ENCODE results near the gene SMIM1.

Gene SMIM1

GRCh38 chr1:3817821-3818597, 45.5 kb downstream of the SMIM1 start:
- DNase-seq (ENCODE audit: low read depth in 2 of 2, low spot score in 1 of 2) = no peak

- no peak for DNase-seq (ENCODE audit: low read depth in 2 of 2, low spot score in 1 of 2)
Measured at GRCh38 chr1:3819771-3820200, 47.2 kb downstream of the SMIM1 start.

DNA sequence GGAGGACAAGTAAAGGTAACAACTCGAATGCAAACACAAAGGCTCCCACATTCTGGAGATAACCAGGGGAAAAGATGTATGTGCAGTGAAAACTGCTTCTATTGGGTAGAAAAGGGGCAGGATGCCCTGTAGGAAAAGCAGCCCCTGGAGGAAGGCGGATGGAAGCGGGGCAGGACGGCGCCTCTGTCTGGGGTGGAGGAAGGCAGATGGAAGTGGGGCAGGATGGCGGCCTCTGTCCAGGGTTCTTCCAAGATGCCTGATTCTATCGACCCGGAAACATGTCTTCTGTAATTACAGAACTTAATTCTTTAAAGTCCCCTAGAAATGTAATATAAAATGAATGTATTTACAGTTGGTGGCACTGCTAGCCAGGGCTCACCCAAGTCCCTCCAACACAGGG, 47.8 kb downstream of the SMIM1 start:
- no peak for DNase-seq (ENCODE audit: low read depth in 2 of 2, low spot score in 1 of 2)

GRCh38 chr1:3821004-3821403, 48.5 kb downstream of the SMIM1 start:
- no peak for DNase-seq (ENCODE audit: low read depth in 2 of 2, low spot score in 1 of 2)

DNA sequence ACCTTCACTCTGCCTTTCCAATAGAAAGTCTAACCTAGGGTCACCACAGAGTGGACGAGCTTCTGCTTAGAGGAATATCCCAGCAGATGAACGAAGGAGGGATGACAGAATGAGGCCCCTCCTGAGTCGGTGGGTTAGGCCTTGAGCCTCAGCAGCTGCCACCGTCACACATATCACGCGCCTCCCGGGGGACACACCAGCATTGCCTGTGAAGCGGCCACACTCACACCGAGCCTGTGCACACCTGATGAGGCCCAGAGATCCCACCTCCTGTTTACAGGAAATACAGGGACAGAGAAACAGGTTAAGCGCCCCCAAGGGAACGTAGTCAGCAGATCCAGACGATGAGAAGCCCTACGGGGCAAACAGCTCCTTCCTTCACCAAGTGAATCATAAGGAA, 48.9 kb downstream of the SMIM1 start:
- DNase-seq (ENCODE audit: low read depth in 2 of 2, low spot score in 1 of 2) = no peak

GRCh38 chr1:3821908-3822307, 49.4 kb downstream of the SMIM1 start:
- no peak for DNase-seq (ENCODE audit: low read depth in 2 of 2, low spot score in 1 of 2)

DNA sequence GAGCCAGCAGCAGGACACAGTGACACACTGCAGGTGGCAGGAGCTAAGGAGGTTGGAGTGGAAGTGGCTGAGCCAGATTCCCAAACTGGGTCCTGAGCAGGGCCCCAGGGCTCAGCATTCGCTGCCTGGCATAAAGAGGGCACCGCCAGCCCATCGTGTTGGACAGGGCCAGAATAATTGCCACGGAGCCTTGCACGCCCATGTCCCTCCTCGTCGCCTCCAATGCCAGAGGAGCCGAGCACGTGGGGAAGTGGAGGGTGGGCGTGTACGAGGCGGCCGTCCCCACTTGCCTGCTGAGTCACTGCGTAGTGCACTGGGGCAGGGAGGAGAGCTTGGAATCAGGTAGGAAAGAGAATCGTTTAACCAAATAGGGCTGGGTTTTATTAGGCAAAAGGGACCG, 49.9 kb downstream of the SMIM1 start:
- no peak for DNase-seq (ENCODE audit: low read depth in 2 of 2, low spot score in 1 of 2)

GRCh38 chr1:3824650-3825049, 52.1 kb downstream of the SMIM1 start:
- no peak for DNase-seq (ENCODE audit: low read depth in 2 of 2, low spot score in 1 of 2)

DNA sequence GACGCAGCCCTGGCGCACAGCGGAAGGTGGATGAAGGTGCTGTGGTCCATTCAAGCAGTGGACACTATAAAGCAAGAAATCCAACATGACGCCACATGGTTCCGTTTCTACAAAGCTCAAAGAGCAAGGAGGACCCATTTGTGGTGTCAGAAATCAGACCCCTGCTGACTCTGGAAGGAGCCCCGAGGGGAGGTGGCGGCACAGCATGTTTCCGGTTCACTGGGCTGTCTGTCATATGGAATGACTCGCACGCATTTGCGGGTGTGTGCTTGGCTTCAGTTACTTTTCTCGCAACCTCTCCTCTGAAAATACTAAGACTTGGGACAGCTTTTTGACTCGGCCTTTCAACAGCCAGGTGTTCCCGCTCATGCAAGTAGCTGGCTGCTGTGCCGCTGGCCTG, 52.8 kb downstream of the SMIM1 start:
- no peak for DNase-seq (ENCODE audit: low read depth in 2 of 2, low spot score in 1 of 2)
